DOHH2 (cell line): ENCODE data around the gene TMEM234.
A peak's percentile ranks its signal among the peaks of the same experiment; 100 is the strongest.

Source experiments
- H3F3A ChIP-seq: fragments of 200-600 bp; sonication (generic), shearing (Covaris generic); 2 replicates; pipeline ENCODE4 v1.6.0; 2016; ENCODE audit warnings: antibody characterized with exemption, mild to moderate bottlenecking; ENCODE audit not compliant: control insufficient read depth, insufficient read depth
- H3K27ac ChIP-seq: fragments of 200-600 bp; sonication (generic); 2 replicates; pipeline ENCODE4 v1.5.1; 2014; ENCODE audit warnings: low read depth, mild to moderate bottlenecking, low read length, moderate library complexity
- H3K27me3 ChIP-seq: fragments of 200-600 bp; sonication (generic); 2 replicates; pipeline ENCODE4 v1.6.1; 2014; ENCODE audit warnings: mild to moderate bottlenecking, low read length, mixed read lengths; ENCODE audit not compliant: control insufficient read depth
- H3K36me3 ChIP-seq: fragments of 200-600 bp; sonication (generic); 2 replicates; pipeline ENCODE4 v1.6.1; 2014; ENCODE audit warnings: mild to moderate bottlenecking, low read length, moderate library complexity, mixed read lengths; ENCODE audit not compliant: control insufficient read depth
- H3K4me1 ChIP-seq: fragments of 200-600 bp; sonication (generic); 2 replicates; pipeline ENCODE4 v1.6.1; 2014; ENCODE audit warnings: mild to moderate bottlenecking, low read length, mixed read lengths; ENCODE audit not compliant: control insufficient read depth
- H3K4me2 ChIP-seq: fragments of 200-600 bp; sonication (generic); 2 replicates; pipeline ENCODE4 v1.6.0; 2014; ENCODE audit warnings: mild to moderate bottlenecking, low read length, moderate library complexity
- H3K4me3 ChIP-seq: fragments of 200-600 bp; sonication (generic); 2 replicates; pipeline ENCODE4 v1.5.1; 2014; ENCODE audit warnings: mild to moderate bottlenecking, low read length, mixed read lengths
- H3K79me2 ChIP-seq: fragments of 200-600 bp; sonication (generic); 2 replicates; pipeline ENCODE4 v1.6.1; 2014; ENCODE audit warnings: mild to moderate bottlenecking, low read length, mixed read lengths; ENCODE audit not compliant: control insufficient read depth
- H3K9me2 ChIP-seq: fragments of 200-600 bp; sonication (generic); replicated peaks from 2 replicates; pipeline ENCODE4 v1.6.1; 2014; ENCODE audit warnings: mild to moderate bottlenecking, low read length, mixed read lengths; ENCODE audit not compliant: control insufficient read depth
- H3K9me3 ChIP-seq: fragments of 200-600 bp; sonication (generic); 2 replicates; pipeline ENCODE4 v1.6.1; 2014; ENCODE audit warnings: antibody characterized with exemption, low read length, mixed read lengths; ENCODE audit not compliant: control insufficient read depth, insufficient read depth
- H4K20me1 ChIP-seq: fragments of 200-600 bp; sonication (generic); 2 replicates; pipeline ENCODE4 v1.6.0; 2014; ENCODE audit warnings: low read depth, mild to moderate bottlenecking, antibody characterized with exemption, low read length, moderate library complexity; ENCODE audit not compliant: control insufficient read depth, insufficient read depth
- EZH2phosphoT487 ChIP-seq: fragments of 200-600 bp; sonication (generic); IDR thresholded peaks from 2 replicates; pipeline ENCODE4 v1.6.1; 2017; ENCODE audit warnings: borderline replicate concordance, mild to moderate bottlenecking, antibody characterized with exemption, low read length, moderate library complexity, mixed read lengths
- TF ChIP-seq, protein P1 (sequence below): fragments of 200-600 bp; sonication (generic); IDR thresholded peaks from one replicate; pipeline ENCODE4 v1.5.1; 2014; ENCODE audit warnings: antibody characterized with exemption, mild to moderate bottlenecking, low read depth, low read length; ENCODE audit not compliant: poor library complexity, severe bottlenecking

TMEM234 gene

DNA sequence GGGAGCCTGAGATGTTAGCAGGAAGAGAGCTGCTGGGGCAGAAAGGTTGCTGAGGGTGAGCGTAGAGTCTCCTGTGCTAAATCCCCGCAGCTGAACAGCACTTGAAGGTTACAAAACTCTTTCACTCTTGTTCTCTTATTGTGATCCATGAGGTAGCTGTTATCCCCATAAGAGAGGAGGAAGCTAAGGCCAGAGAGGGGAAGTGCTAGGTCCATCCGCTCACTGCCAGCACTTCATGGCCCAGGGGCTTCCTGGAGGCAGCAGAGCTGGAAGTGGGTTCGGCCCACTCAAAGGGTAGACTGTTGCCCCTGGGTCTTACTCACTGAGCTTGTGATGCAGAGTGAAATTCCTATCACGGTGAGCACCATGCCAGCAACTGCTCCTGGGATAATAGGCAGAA, 5.6 kb downstream of the TMEM234 start:
- Histone ChIP-seq H3K79me2 (peaks cover 9% of the 10 kb centered on the region), H3K9me3 (no peaks in the 10 kb centered on the region), H3K27ac (no peak overlapping the region), H3K9me2 (no peaks in the 10 kb centered on the region), H3K4me2 (no peak overlapping the region), H3F3A (0 out of 2 replicates have a peak, but pooled peaks cover 2% of the 10 kb centered on the region), H4K20me1 (no peaks in the 10 kb centered on the region), H3K36me3 (peaks cover 16% of the 10 kb centered on the region; the same call in 1 of the 2 replicates), H3K4me1 (peaks cover 22% of the 10 kb centered on the region), H3K4me3 (no peak overlapping the region), H3K27me3 (no peaks in the 10 kb centered on the region)
- TF ChIP-seq, protein P1, sequence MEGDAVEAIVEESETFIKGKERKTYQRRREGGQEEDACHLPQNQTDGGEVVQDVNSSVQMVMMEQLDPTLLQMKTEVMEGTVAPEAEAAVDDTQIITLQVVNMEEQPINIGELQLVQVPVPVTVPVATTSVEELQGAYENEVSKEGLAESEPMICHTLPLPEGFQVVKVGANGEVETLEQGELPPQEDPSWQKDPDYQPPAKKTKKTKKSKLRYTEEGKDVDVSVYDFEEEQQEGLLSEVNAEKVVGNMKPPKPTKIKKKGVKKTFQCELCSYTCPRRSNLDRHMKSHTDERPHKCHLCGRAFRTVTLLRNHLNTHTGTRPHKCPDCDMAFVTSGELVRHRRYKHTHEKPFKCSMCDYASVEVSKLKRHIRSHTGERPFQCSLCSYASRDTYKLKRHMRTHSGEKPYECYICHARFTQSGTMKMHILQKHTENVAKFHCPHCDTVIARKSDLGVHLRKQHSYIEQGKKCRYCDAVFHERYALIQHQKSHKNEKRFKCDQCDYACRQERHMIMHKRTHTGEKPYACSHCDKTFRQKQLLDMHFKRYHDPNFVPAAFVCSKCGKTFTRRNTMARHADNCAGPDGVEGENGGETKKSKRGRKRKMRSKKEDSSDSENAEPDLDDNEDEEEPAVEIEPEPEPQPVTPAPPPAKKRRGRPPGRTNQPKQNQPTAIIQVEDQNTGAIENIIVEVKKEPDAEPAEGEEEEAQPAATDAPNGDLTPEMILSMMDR: no peak
- no peak for TF ChIP-seq EZH2phosphoT487

DNA sequence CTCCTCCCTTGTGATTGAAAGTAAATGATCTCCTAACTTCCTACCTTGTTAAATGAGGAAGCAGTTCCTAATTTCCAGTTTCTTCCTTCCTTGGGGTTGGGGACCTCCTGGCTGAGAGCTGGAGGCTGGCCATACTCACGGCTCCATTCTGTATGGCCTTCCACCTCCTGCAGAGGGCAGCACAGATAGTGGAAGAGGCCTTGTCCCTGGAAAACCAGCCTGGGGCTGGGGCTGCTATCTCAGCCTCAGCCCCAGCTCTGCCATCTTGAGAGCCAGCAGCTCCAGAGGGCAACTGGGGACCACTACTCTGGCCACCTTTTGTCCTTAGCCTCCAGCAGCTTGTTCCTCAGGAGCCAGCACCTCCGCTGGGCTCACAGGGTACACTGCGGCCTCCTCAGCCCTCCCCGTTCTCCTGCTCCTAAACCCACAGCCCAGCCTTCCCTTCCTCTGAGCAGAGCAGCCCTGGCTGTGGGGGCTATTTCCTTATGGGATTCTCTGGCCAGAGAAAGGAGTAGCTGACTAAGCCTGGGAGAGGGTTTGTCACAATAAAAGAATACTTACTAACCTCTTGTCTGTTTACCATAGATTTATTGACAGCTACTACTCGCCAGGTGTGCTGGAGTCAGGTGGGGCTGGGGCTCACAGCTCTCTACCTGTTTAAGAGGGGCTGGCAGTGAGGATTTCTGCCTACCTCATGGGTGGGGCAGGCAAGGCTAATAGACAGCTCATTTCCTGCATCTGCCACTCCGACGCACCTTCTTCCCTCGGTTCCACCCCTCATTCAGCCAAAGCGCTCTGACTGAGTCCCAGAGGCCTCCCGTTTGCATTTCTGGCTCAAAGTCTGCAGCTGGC, 6.3 kb downstream of the TMEM234 start:
- TF ChIP-seq, protein P1: peak; percentile 89
- TF ChIP-seq EZH2phosphoT487: no peak
- Histone ChIP-seq H3K79me2 (peaks cover 2% of the 10 kb centered on the region; the same call in 1 of the 2 replicates), H3K4me2 (no peak overlapping the region), H3K9me2 (no peaks in the 10 kb centered on the region), H3K9me3 (no peaks in the 10 kb centered on the region), H3K4me1 (peaks cover 15% of the 10 kb centered on the region), H3K36me3 (peaks cover 16% of the 10 kb centered on the region; the same call in 1 of the 2 replicates), H3F3A (0 out of 2 replicates have a peak, but pooled peaks cover 2% of the 10 kb centered on the region), H3K27me3 (no peaks in the 10 kb centered on the region), H3K4me3 (no peak overlapping the region), H3K27ac (no peak overlapping the region), H4K20me1 (no peaks in the 10 kb centered on the region)

DNA sequence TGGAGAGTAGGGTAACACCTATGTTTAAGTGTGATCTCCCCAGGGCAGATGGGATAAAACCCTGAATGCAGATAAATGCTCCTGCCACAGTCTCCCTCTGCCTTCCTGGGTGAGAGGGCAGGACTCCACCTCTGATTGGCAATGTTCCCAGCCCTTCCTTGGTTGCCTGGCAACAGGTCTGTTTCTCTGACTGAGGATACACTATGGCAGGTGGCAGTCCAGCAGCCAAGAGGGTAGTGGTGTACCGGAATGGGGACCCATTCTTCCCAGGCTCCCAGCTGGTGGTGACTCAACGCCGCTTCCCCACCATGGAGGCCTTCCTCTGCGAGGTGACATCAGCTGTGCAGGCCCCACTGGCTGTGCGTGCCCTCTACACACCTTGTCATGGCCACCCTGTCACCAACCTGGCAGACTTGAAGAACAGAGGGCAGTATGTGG, 13.2 kb downstream of the TMEM234 start, which contains the start of gene DCDC2B:
DCDC2B (plus strand) TSS at position 199 of the 438 bp plus-strand sequence; CDS start at position 204, 5 bp downstream.
- Histone ChIP-seq H3F3A (0 out of 2 replicates have a peak, but pooled peaks cover 4% of the 10 kb centered on the region), H3K9me2 (no peaks in the 10 kb centered on the region), H3K4me1 (peaks cover 19% of the 10 kb centered on the region), H3K27me3 (no peaks in the 10 kb centered on the region), H3K4me2 (0 out of 2 replicates have a peak within 1 kb of the TSS, but pooled peaks have one; percentile 14), H3K27ac (no peak within 1 kb of the TSS), H3K79me2 (peaks cover 10% of the 10 kb centered on the region), H4K20me1 (no peaks in the 10 kb centered on the region), H3K4me3 (no peak within 1 kb of the TSS), H3K9me3 (no peaks in the 10 kb centered on the region), H3K36me3 (peaks cover 13% of the 10 kb centered on the region)
- no peak for TF ChIP-seq EZH2phosphoT487
- TF ChIP-seq, protein P1: no peak
